HepG2 (cell line): ENCODE results near the gene PPOX. TPM values are rescaled to one million over a fixed set of nuclear protein-coding genes. Genes with fewer than 3 reads are reported as not detected.
A peak's percentile ranks its signal among the peaks of the same experiment; 100 is the strongest.

Experiments
- ARNT ChIP-seq: fragments of 450-650 bp; IDR thresholded peaks from 2 replicates; pipeline ENCODE4 v1.6.1; 2017
- FOXA3 ChIP-seq: IDR thresholded peaks from 2 replicates; pipeline ENCODE4 v1.6.1; 2016; ENCODE audit warnings: missing genetic modification reagents, missing compliant biosample characterization
- FOXM1 ChIP-seq: sonication (generic); formaldehyde crosslinking; IDR thresholded peaks from 2 replicates; pipeline ENCODE4 v1.5.0; 2020; ENCODE audit warnings: missing genetic modification reagents
- GABPA ChIP-seq, 2 experiments: IDR thresholded peaks; 2 replicates each; pipeline ENCODE4 v1.6.1; 2011 to 2016; ENCODE audit warnings: low read depth in 2 of 2, low read length in 1 of 2, missing biosample characterization in 1 of 2, missing genetic modification characterization in 1 of 2
- IRX3 ChIP-seq: sonication (generic); formaldehyde crosslinking; IDR thresholded peaks from 2 replicates; pipeline ENCODE4 v1.8.1; 2023; ENCODE audit warnings: mild to moderate bottlenecking, low read depth, missing genetic modification reagents, borderline replicate concordance
- LCORL ChIP-seq, 2 experiments: fragments of 450-650 bp in 1 of 2; sonication (generic) in 1 of 2; formaldehyde crosslinking in 1 of 2; IDR thresholded peaks; 2 replicates each; pipeline versions ENCODE4 v1.5.0 to v1.6.1; 2017 to 2020; ENCODE audit warnings: antibody characterized with exemption in 1 of 2, missing genetic modification reagents in 1 of 2
- NFKB2 ChIP-seq: sonication (generic); formaldehyde crosslinking; IDR thresholded peaks from 2 replicates; pipeline ENCODE4 v1.4.0; 2020; ENCODE audit warnings: missing genetic modification reagents, borderline replicate concordance
- RFX1 ChIP-seq: fragments of 450-650 bp; IDR thresholded peaks from 2 replicates; pipeline ENCODE4 v1.6.1; 2017
- TCF7L2 ChIP-seq: IDR thresholded peaks from 2 replicates; pipeline ENCODE4 v1.6.1; 2011; ENCODE audit warnings: mild to moderate bottlenecking, low read depth, low read length, moderate library complexity
- TOPORS ChIP-seq: sonication (generic); formaldehyde crosslinking; IDR thresholded peaks from 2 replicates; pipeline ENCODE4 v1.8.0; 2023; ENCODE audit warnings: mild to moderate bottlenecking, missing genetic modification reagents
- ZMAT3 ChIP-seq: sonication (generic); formaldehyde crosslinking; conservative IDR thresholded peaks from 2 replicates; pipeline ENCODE4 v1.7.0; 2021; ENCODE audit warnings: missing genetic modification reagents
- ZMYM2 ChIP-seq: sonication (generic); formaldehyde crosslinking; IDR thresholded peaks from 2 replicates; pipeline ENCODE4 v1.8.0; 2022; ENCODE audit warnings: mild to moderate bottlenecking, missing genetic modification reagents
- ZNF160 ChIP-seq: sonication (generic); formaldehyde crosslinking; IDR thresholded peaks from 2 replicates; pipeline ENCODE4 v1.8.0; 2022; ENCODE audit warnings: mild to moderate bottlenecking, inconsistent platforms, missing genetic modification reagents
- ZNF235 ChIP-seq: sonication (generic); formaldehyde crosslinking; IDR thresholded peaks from 2 replicates; pipeline ENCODE4 v1.8.1; 2023; ENCODE audit warnings: mild to moderate bottlenecking, missing genetic modification reagents, borderline replicate concordance
- ZNF333 ChIP-seq: sonication (generic); formaldehyde crosslinking; IDR thresholded peaks from 2 replicates; pipeline ENCODE4 v1.4.0; 2020; ENCODE audit warnings: mild to moderate bottlenecking, missing genetic modification reagents, borderline replicate concordance
- polyA plus RNA-seq, 8 experiments: library from polyadenylated mRNA; depleted of rRNA in 3 of 8; stranded (reverse) in 7 of 8; unstranded in 1 of 8; fragments of >200 nt; fragmentation: Illumina TruSeq in 4 of 8; extraction: Trizol in 4 of 8; gene quantifications; 2 replicates each; pipeline versions ENCODE4 v1.2.1 to v1.2.3, GENCODE V29; 2011 to 2016; ENCODE audit warnings: low read depth in 4 of 8, missing spikeins in 1 of 8, mixed read lengths in 1 of 8; ENCODE audit not compliant: insufficient read depth in 1 of 8
- total RNA-seq, 5 experiments: library from RNA; depleted of rRNA; stranded (reverse); fragments of >200 nt; fragmentation: Illumina TruSeq; extraction: Trizol; gene quantifications; 2 replicates each; pipeline ENCODE4 v1.2.3, GENCODE V29; 2016; ENCODE audit warnings: low read depth in 1 of 5
- TF ChIP-seq, protein P1 (sequence below), 2 experiments: IDR thresholded peaks; 2 replicates each; pipeline ENCODE4 v1.6.1; 2011 to 2012; ENCODE audit warnings: low read length in 2 of 2, borderline replicate concordance in 1 of 2, low read depth in 1 of 2, mild to moderate bottlenecking in 1 of 2, moderate library complexity in 1 of 2
- TF ChIP-seq, protein P2 (sequence below): IDR thresholded peaks from 2 replicates; pipeline ENCODE4 v1.6.1; 2016; ENCODE audit warnings: missing biosample characterization, missing genetic modification reagents, low read depth

The PPOX gene
- total and polyA plus RNA-seq, 2 of the 13 experiments (the other 11 are each of a cell fraction or from before 2014, with no cell fraction given) = 15.5 to 27.7 TPM

- TF ChIP-seq, protein P1, sequence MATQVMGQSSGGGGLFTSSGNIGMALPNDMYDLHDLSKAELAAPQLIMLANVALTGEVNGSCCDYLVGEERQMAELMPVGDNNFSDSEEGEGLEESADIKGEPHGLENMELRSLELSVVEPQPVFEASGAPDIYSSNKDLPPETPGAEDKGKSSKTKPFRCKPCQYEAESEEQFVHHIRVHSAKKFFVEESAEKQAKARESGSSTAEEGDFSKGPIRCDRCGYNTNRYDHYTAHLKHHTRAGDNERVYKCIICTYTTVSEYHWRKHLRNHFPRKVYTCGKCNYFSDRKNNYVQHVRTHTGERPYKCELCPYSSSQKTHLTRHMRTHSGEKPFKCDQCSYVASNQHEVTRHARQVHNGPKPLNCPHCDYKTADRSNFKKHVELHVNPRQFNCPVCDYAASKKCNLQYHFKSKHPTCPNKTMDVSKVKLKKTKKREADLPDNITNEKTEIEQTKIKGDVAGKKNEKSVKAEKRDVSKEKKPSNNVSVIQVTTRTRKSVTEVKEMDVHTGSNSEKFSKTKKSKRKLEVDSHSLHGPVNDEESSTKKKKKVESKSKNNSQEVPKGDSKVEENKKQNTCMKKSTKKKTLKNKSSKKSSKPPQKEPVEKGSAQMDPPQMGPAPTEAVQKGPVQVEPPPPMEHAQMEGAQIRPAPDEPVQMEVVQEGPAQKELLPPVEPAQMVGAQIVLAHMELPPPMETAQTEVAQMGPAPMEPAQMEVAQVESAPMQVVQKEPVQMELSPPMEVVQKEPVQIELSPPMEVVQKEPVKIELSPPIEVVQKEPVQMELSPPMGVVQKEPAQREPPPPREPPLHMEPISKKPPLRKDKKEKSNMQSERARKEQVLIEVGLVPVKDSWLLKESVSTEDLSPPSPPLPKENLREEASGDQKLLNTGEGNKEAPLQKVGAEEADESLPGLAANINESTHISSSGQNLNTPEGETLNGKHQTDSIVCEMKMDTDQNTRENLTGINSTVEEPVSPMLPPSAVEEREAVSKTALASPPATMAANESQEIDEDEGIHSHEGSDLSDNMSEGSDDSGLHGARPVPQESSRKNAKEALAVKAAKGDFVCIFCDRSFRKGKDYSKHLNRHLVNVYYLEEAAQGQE (IDR thresholded peaks at IDR 0.05; ENCODE audit: borderline replicate concordance in 1 of 2, low read depth in 1 of 2, low read length in 2 of 2) = no peak
- TF ChIP-seq ZMAT3 (0 out of 2 replicates have a peak, but pooled peaks have one; percentile 22), ZNF333 (CRISPR knock-in tag) (peak; percentile 95), FOXA3 (no peak), GABPA (IDR thresholded peaks at IDR 0.05; ENCODE audit: low read depth, low read length) (no peak), GABPA (CRISPR knock-in tag; IDR thresholded peaks at IDR 0.05; ENCODE audit: low read depth) (peak; percentile 59), ZMYM2 (CRISPR knock-in tag) (no peak), ARNT (no peak), ZNF160 (CRISPR knock-in tag) (0 out of 2 replicates have a peak, but pooled peaks have one; percentile 46), ZNF235 (CRISPR knock-in tag) (no peak), TCF7L2 (no peak), IRX3 (CRISPR knock-in tag) (no peak), NFKB2 (peak; percentile 79; the same call in 1 of the 2 replicates), LCORL (IDR thresholded peaks at IDR 0.05) (no peak), LCORL (CRISPR knock-in tag; IDR thresholded peaks at IDR 0.05) (peak; percentile 14; the same call in 1 of the 2 replicates), FOXM1 (CRISPR knock-in tag) (no peak), RFX1 (peak; percentile 44; the same call in 1 of the 2 replicates), TOPORS (CRISPR knock-in tag) (no peak)
- TF ChIP-seq, protein P2, sequence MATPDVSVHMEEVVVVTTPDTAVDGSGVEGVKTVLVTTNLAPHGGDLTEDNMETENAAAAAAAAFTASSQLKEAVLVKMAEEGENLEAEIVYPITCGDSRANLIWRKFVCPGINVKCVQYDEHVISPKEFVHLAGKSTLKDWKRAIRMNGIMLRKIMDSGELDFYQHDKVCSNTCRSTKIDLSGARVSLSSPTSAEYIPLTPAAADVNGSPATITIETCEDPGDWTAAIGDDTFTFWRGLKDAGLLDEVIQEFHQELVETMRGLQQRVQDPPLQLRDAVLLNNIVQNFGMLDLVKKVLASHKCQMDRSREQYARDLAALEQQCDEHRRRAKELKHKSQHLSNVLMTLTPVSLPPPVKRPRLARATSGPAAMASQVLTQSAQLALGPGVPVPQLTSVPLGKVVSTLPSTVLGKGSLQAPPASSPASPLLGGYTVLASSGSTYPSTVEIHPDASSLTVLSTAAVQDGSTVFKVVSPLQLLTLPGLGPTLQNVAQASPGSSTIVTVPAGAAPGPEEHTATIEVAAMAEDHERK (CRISPR knock-in tag) = no peak
Measured at GRCh38 chr1:161165742-161166668, at the start of gene PPOX (continued).
